CD4-positive, alpha-beta T cell treated with Interleukin-12 subunit alpha and Interleukin-12 subunit beta, for 1 hour (primary cell): ENCODE results near the gene CSNK1G1.

ENCODE experiments used
- DNase-seq: peaks from one replicate; pipeline ENCODE4 v3.0.0-alpha.2; 2020

Gene CSNK1G1

DNA sequence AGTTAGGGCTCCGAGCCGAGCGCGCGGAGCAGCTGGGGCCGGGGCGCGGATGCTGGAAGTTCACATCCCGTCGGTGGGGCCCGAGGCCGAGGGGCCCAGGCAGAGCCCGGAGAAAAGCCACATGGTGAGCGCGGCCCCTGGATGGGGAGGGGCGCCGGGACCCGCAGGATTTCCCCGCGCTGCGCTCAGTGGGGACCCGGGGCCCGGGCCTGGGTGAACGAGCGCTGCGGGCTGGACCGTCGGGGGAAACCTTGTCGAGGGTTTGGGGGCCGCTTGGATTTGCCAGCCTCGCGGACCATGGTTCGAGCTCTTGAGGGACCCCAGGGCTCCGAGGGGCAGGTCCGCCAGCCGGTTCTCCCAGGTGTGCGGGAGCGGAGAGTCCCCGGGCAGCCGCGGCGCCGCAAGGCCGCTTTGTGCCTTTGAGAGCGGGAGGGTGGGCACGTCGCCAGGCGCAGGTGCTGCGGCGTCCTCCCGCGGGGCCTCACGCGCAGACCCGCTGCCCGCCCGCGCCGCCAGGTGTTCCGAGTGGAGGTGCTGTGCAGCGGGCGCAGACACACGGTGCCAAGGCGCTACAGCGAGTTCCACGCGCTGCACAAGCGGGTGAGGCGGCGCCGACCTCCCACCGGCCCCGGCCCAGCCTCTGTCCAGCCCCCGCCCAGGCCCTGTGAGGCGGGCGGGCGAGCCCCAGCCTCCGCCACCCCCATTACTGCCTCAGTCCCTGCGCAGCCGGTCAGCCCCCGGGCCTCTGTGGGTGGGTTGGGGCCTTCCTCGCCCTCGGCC lies 204.1 kb downstream of the CSNK1G1 start, which contains the start of gene SNX22:
Gene SNX22, plus strand, starts transcription at position 5 of the 780 bp plus-strand sequence. Its CDS starts 45 bp downstream, at position 50.
- DNase-seq: peak; percentile 30

DNA sequence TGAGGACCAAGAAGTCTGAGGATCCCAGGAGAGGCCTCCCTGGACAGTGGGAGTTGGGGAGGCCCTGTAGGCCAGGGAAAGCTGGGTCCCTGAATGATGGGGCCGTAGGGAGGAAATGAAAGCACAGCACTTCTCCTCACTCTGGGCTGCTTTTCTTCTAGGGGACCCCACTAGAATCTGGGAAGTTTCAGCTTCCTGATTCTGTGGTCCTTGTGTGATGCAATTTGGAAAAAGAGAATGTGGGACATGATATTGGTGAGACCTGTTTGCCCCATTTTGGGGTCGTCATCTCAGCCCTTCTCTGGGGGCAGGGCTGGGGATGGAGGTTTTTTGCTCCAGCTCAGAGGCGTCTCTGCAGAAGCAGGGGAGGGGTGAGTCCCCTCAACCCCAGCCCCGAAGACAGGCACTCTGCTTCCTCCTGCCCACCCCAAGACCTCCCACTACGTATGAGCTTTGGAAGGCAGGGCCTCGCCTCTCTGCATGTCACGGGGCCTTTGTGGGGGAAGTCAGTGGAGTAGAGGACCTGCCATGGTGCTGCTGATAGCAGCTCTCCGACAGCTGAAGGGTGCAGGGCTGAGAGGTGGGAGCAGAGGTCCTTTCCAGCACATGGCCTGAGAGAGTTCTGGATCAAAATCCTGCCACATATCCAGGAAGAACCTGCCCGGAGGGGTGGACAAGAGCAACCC lies 205.9 kb downstream of the CSNK1G1 start:
- DNase-seq: no peak

DNA sequence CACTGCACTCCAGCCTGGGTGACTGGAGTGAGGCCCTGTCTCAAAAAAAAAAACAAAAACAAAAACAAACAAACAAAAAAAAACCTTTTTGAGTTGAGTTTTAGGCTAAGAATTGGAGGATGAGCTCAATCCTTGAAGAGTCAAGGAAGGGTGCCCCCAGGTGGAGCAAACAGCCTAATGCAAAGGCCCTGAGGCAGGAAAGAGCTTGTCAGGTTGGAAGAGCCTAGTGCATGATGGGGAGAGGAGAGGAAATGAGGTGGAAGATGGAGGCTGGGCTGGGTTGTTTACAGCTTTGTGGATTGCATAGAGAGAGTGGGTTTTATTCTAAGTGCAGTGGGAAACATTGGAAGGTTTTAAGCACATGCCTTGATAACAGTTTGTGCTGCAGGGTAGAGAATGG lies 206.5 kb downstream of the CSNK1G1 start:
- DNase-seq: no peak

DNA sequence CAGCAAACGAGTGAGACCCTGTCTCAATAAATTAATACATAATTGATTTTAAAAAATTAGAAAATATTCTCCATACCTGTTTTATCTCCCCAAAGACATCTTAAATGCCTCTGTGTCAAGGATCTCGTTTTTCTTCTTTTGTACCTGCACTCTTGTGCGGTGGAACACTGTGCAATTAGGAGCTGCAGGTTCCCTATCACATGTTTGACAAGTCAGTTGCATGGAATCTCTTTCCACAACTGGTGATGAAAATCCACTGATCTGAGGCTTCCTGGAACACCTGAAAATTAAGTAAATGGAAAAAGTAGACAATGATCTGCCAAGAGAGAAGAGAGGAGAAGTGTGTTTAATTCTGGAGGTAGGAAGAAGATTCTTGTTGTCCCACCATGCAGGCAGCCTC lies 207.4 kb downstream of the CSNK1G1 start:
- no peak for DNase-seq

DNA sequence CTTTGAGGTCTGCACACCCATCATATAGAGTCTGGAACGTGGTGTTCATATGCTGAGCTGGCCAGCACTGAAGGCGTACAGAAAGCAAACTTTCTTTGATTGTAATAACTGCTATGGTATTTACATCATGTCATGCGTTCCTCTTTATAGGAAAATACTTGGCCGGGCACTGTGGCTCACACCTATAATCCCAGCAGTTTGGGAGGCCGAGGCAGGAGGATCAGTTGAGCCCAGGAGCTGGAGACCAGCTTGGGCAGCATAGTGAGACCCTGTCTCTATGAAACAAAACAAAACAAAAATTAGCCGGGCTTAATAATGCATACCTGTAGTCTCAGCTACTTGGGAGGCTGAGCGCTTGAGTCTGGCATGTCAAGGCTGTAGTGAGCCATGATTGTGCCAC lies 207.8 kb downstream of the CSNK1G1 start:
- DNase-seq: no peak

DNA sequence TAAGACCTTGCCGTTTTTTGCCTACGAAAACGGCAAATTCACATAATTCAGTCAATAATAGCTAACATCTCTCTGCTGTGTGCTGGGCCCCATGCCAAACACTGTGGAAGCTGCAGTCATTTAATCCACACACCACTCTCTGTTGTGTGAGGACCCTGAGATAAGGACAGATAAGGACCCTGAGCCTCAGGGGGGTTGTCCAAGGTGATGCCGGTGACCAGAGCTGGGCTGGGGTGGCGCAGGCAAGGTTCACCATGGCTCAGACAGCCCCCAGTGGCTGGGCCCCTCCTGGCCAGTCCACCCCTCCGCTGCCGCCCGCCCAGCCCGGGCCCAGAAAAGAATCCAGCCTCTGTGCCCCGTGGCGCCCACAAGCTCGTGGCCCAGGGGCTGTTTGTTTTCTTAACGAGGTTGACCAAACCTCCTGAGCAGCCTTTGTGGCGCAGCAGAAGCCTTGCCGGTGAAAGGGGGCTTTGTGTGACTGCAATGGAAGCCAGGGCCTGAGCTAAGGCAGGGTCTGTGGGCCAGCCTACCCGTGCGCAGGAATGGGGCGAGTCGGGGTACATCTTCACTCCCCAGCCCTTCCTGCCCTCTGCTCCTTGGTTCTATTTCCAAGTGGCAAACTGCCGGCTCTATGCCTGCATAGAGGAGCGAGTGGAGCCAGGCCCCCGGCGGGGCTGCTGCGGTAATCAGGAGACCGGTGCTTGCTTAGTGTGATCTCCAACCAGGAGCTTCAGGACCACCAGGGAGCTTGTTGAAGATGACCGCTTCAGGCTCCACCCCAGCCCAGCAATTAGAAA lies 208.9 kb downstream of the CSNK1G1 start:
- no peak for DNase-seq

DNA sequence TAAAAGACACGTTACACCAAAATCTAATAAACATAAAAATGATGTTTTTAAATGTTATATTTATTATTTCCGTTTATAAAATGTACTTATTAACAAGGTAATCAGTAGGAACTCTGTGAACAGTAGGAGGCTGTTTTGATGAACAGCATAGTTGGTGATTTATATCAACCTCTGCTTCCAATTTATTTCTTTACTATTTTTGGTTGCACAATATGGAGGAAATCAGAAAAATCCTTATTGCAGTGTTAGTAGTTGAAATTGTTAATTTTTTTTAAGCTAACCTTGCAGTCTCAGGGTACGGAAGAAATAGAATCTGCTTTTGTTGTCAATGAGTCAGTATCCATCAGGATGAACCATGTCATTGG lies 209.5 kb downstream of the CSNK1G1 start:
- no peak for DNase-seq

DNA sequence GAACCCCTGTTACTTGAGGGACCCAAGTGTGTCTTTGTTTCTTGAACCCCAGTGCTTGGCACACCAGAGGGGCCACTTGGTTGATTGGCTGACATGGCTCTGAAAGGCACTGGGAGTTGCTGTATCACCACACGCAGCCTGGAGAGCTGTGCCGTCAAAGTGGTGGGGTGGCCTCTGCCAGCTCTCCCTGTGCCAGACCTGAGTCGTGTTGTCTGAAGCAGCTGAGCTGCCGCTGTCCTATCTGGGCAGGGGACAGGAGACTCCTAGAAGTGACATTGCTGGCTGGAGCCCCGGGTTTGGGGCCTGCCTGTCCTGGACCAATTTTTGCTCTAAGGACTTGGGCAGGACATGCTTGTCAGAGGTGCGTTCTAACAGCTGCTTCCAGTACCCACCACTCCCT lies 209.9 kb downstream of the CSNK1G1 start:
- DNase-seq: no peak

DNA sequence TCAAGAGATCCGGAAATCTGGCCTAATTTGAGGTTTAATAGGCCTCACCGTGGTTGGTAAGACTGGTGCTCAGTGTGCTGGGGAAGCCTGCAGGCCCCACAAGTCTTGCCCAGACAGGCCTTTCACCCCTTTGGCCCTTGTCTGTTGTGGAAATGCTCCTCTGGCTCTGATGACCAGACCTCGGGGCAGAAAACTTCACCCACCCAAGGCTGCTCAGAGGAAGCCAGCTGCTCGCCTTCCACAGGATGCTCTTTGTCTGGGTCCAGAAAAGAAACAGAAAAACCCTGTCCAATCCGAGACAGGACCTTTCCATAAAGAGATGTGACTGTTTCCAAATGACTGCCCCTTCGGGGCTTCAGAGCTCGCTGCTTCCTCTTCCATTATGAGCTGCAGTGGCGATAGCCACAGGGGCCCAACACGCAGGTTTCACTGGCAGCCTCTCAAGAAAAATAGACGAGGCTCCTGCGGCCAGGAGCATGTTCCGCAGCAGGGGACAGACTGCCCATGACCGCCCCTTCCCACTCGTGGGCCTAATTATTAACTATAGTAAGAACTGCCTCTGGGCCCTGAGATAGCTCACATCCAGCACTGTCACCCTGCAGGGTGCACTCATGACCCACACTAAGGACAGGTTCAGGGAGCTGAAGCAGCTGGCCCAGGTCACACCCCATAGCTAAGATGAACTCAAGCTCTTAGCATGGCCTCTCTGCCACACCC lies 211.2 kb downstream of the CSNK1G1 start:
- no peak for DNase-seq

DNA sequence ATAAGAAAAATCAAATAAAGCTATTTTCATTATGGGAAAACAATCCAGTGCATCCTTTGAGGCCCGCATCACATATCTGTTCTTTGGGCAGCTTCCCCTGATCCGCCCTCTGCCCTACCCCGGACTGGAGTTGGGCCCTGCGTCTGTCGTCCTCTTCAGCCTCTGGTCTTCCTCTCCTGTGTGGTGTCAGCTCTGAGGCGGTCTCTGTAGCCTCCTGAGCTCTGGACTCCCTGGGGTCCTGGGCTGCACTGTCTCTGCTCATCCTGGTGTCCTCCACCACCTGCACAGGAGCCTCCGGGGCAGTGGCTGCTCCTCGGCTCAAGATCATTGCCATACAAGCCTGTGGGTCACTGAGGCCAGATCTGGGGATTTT lies 211.8 kb downstream of the CSNK1G1 start:
- no peak for DNase-seq

DNA sequence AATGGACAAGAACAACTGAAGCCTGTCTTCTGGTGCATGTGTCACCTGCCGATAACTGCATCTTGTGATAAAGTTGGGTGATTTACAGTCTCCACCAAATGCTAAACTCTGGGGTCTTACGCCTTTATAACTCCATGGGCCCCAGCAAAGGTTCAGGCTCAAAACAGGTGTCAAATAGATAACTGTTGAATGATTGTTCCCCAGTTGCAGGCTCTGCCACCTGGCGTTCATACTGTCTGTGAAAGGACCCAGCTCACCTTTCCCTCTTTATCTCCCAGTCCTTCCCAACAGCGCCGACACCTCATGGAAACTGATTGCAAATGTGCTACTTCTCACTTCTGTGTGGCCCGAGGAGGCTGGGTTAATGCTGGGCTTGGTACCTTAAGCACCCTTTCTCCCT lies 212.7 kb downstream of the CSNK1G1 start:
- no peak for DNase-seq

DNA sequence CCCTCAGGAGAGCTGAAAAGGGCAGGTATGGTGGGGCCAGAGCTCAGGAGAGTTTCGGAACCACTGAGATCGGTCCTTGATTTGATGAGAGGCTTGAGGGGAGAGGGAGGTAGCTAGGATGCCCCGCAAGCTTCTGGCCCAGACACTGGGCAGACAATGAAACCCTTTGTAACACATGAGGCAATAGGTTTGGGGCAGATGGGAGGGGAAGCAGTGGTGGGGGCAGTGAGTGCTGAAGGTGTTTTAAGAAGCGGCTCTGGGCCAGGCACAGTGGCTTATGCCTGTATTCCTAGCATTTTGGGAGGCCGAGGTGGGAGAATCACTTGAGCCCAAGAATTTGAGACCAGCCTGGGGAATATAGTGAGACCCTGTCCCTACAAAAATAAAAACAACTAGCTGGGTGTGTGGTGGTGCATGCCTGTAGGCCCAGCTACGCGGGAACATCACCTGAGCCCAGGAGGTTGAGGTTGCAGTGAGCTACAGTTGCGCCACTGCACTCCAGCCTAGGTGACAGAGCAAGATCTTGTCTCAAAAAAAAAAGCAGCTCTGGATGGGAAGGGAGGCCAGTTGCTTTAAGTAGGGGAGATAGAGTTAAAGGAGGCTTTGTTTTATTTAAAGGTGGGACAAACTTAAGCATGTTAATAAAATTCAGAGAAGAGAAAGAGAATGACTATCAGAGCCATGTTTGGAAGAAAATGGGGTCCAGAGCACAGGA lies 214.0 kb downstream of the CSNK1G1 start:
- DNase-seq: no peak

DNA sequence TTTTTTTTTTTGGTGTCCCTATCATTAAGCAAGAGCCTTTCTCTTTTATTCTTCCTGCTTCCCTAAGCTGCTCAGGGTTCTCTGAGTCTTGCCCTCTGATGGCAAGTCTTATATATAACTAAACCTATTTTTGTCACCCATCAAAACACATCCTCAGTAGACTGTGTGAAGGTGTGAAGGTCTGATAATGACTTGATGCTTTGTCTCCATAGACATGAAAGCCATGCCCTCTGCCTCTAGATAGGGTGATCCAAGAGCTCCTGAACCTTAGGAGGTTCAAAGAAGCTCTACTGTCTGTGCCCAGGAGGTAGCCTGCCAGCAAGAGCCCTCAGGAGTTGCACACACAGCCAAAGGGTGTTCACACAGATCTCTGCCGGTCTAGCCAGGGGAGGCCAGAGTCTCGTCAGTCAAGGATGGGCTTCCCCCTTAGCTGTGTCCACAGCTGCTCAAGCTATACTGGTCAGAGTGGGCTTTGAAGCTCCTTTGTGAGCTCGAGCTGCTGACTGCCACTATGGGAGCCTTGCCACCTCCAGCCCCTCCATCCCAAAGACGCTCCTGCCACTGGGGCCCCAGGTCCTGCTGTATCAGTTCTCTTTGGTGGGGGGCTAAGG lies 217.5 kb downstream of the CSNK1G1 start:
- no peak for DNase-seq

DNA sequence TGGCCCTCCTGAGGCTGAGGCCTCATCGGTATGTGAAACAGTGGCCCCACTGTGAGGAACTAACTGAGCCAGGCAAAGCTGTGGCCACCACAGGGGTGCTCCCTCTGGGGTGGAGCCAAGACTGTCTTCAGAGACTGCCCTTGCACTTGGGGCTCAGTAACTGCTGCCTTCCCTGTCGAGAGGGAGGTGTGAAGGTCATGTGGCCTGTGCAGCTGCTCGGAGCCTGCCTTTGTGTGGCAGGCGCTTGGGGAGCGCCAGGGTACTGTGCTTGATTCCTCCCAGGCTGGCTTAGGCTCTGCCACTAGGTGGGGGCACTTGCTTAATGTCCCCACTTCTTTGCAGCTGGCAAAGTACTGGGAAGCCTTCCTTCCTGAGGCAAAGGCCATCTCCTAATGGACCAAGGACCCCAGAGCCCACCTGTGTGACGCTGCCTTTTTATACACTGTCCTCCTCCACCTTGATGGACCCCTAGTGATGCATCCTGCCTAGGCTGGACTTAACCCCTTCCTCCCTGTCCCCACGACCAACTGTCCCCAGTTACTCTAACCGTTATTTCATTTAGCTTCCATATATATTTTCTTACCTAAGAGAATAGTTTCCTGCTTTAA lies 218.6 kb downstream of the CSNK1G1 start:
- no peak for DNase-seq

DNA sequence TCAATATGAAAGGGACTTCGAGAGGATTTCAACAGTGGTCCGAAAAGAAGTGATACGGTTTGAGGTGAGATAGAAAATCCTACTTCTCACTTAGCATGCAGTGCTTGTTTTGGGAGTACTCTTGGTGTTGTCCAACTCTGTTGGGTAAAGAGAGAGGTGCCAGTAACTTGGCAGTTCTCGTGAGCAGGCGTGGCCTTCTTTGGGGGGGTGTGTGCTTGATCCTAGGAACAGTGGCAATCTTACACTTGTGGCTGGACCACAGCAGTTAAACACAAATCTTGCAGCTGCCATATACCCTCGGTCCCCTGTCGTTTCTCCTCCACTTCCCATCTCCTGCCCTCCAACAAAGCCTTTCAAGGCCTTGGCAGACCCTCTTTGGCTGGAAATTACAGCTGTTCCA lies 219.6 kb downstream of the CSNK1G1 start:
- DNase-seq: no peak

DNA sequence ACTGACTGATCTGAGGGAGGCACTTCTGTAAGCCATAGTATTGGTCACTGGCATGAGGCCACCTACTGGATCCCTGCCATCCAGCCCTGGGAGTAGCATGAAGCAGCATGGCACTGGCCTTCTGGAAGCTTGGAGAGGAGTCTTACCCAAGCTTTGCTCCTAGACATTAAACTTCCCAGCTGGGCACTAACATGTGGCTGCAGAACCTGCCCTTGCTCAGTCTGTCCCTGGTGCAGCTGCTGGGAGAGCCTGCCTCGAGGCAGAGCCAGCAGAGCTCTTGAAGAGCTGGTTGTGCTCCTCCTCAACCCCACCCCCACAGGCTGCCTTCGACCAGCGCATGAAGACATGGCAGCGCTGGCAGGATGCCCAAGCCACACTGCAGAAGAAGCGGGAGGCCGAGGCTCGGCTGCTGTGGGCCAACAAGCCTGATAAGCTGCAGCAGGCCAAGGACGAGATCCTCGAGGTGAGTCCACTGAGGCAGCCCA lies 221.6 kb downstream of the CSNK1G1 start:
- DNase-seq: no peak

DNA sequence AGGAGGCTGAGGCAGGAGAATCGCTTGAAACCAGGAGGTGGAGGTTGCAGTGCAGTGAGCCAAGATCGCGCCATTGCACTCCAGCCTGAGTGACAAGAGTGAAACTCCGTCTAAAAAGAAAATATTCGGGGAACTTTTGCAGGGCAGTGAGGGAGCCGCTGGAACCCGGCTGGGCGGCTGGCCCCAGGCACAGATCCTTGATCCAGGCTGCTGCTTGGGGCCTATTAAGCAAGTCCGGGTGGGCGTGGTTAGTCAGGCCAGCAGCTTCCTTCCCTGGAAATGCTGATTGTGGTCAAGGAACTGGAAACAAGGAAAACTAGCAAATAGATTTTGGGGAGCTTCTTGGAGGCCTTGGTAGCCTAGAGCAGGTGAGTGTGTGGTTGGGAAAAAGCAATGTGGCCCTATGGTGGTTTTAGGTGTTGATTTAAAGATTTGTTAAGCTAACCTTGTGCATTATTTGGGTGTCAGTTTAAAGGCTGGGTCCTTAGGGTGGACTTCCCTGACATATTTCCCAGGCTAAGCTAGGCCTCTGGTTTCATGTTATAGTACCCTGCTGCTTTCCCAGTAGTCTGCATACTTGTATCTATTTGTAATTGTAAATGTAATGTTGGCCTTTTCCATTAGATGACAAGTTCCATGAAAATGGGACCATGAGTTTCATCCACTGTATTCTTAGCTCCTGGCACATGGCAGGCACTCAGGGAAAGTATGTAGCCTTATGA lies 222.2 kb downstream of the CSNK1G1 start:
- DNase-seq: no peak

DNA sequence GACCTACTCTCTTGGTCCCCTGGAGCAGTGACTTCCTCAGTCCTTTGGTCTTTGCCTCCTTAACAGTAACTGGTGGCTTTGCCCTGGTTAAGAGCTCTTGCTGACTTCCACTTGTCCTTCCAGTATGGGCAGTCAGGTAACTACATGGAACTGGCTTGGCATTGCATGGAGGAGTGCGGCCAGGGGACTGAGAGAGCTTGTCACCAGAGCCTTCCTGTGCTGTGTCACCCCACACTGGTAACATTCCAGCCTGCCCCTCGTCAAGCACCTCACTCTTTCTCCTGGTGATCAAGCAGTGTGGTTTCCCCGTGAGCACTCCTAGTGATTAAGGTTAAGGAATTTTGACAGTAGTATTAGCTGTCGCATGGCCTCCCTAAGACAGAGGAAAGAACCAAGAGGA lies 223.8 kb downstream of the CSNK1G1 start:
- DNase-seq: no peak

DNA sequence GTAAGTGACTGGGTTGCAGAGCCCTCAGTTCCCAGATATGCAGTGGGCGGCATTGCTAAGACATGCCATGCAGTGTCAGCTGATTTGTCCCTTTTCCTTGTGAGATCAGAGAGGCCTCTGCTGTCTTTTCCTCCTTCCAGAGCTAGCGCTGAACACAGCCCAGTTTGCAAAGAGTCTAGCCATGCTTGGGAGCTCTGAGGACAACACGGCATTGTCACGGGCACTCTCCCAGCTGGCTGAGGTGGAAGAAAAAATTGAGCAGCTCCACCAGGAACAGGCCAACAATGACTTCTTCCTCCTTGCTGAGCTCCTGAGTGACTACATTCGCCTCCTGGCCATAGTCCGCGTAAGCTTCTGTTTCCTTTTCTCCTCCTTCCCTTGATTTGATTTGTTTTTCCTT lies 224.4 kb downstream of the CSNK1G1 start:
- DNase-seq: no peak

DNA sequence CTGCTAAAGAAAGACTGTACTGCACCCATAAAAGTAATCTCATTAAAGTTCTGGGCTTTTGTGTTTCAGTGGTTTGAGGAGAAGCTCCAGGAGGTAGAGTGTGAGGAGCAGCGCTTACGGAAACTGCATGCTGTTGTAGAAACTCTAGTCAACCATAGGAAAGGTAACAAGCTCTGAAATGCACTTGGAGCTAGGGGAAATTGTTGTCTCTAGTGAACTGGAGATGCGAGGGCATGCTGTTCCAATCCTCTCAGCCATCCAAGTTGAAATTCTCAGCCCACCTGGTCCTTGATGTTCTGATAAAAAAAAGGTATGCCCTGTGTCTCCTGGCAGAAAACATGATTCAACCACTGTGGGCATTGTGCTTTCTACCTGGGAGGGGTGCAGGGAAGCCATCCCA lies 225.8 kb downstream of the CSNK1G1 start:
- no peak for DNase-seq
